GM12892 (cell line): Measurements from ENCODE around the gene TRIOBP.

ENCODE experiments used
- POLR2A ChIP-seq: IDR thresholded peaks from 2 replicates; pipeline ENCODE4 v1.6.1; 2011; ENCODE audit warnings: low read depth, low read length, control low read depth
- POLR2AphosphoS5 ChIP-seq: IDR thresholded peaks from 2 replicates; pipeline ENCODE4 v1.6.1; 2011; ENCODE audit warnings: low read depth, low read length, control low read depth
- TAF1 ChIP-seq: IDR thresholded peaks from 2 replicates; pipeline ENCODE4 v1.6.1; 2011; ENCODE audit warnings: low read depth, mild to moderate bottlenecking, control low read depth, low read length, borderline replicate concordance

- TF ChIP-seq TAF1 (no peak), POLR2AphosphoS5 (no peak), POLR2A (no peak)
Measured at GRCh38 chr22:37824674-37825641, 128.1 kb downstream of the TRIOBP start.
